Neutrophil (primary cell): ENCODE measurements around the gene CCNQ.

Source experiments
- H3K27ac ChIP-seq: fragments of 200-600 bp; sonication (generic); 2 replicates; pipeline ENCODE4 v1.5.1; 2016; ENCODE audit warnings: mild to moderate bottlenecking, moderate library complexity
- H3K27me3 ChIP-seq: fragments of 200-600 bp; sonication (generic); 2 replicates; pipeline ENCODE4 v1.6.0; 2016; ENCODE audit warnings: mild to moderate bottlenecking
- H3K36me3 ChIP-seq: fragments of 200-600 bp; sonication (generic); 2 replicates; pipeline ENCODE4 v1.5.1; 2017
- H3K4me1 ChIP-seq, 2 experiments: fragments of 200-600 bp in 1 of 2; sonication (generic) in 1 of 2; 1 replicate in 1 of 2; 2 replicates in 1 of 2; pipeline versions ENCODE4 v1.5.1 to v1.6.1; 2013 to 2016; ENCODE audit warnings: low read depth in 1 of 2, low read length in 1 of 2, mild to moderate bottlenecking in 1 of 2, moderate library complexity in 1 of 2; ENCODE audit not compliant: control insufficient read depth in 1 of 2, insufficient read depth in 1 of 2
- H3K4me3 ChIP-seq, 2 experiments: fragments of 200-600 bp in 1 of 2; sonication (generic) in 1 of 2; 1 replicate in 1 of 2; 2 replicates in 1 of 2; pipeline ENCODE4 v1.5.1; 2013 to 2016; ENCODE audit warnings: low read depth in 1 of 2, low read length in 1 of 2, mild to moderate bottlenecking in 1 of 2, moderate library complexity in 1 of 2
- H3K9me3 ChIP-seq: fragments of 200-600 bp; sonication (generic); 2 replicates; pipeline ENCODE4 v1.5.1; 2016
- TF ChIP-seq, protein P1 (sequence below): fragments of 200-600 bp; sonication (generic); IDR thresholded peaks from 2 replicates; pipeline ENCODE4 v1.5.1; 2016; ENCODE audit warnings: antibody characterized with exemption

Gene CCNQ

GRCh38 chrX:153644356-153645125, 45.6 kb upstream of the CCNQ start:
- Histone ChIP-seq H3K4me3 (no peak overlapping the region), H3K36me3 (no peaks in the 10 kb centered on the region), H3K4me1 (peaks cover 0 to 3% of the 10 kb centered on the region in 2 experiments), H3K9me3 (no peaks in the 10 kb centered on the region), H3K27me3 (peaks cover 99% of the 10 kb centered on the region), H3K27ac (no peak overlapping the region)
- TF ChIP-seq, protein P1, sequence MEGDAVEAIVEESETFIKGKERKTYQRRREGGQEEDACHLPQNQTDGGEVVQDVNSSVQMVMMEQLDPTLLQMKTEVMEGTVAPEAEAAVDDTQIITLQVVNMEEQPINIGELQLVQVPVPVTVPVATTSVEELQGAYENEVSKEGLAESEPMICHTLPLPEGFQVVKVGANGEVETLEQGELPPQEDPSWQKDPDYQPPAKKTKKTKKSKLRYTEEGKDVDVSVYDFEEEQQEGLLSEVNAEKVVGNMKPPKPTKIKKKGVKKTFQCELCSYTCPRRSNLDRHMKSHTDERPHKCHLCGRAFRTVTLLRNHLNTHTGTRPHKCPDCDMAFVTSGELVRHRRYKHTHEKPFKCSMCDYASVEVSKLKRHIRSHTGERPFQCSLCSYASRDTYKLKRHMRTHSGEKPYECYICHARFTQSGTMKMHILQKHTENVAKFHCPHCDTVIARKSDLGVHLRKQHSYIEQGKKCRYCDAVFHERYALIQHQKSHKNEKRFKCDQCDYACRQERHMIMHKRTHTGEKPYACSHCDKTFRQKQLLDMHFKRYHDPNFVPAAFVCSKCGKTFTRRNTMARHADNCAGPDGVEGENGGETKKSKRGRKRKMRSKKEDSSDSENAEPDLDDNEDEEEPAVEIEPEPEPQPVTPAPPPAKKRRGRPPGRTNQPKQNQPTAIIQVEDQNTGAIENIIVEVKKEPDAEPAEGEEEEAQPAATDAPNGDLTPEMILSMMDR = no peak

DNA sequence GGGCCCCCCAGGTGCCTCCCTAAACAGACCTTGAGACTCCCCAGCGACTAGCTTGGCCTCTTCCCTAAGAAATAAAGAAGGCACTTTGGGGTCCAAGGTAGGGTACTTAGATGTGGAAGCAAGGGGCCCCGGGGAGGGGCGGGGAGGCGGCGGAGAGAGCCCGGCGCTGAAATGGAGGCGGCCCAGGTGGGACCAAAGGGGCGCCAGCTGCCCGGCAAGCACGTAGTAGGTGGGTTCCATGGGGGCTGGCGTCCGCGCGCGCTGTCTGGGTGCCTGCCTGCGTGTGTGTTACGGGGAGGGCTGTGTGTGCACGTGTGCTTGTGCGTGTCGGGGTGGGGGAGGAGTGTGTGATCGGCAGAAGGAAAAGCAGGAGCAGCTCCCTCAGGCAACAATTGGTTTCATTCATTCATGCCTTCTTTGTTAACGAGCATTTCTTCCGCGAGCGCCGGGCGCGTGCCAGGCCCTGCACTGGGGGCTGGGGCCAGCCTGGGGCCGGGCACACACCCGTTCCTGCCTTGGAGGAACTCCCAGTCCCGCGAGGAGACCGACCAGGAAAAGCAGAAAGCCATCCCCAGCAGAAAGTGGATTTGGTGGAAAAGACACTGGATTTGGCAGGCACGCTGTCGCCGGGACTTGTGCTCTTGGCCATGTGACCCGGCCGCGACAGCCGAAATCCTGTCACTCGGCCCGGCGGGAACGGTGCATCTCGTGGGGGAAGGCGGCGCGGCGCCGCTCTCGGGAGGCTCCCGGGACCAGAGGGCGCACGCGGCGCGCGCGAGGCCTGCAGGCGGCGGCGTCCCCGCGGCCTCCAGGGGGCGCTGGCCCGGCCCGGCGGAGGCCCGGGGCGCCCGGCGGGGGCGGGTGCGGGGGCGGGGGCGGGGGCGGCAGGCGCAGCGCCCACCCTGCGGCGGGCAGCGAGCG, 44.8 kb upstream of the CCNQ start:
- Histone ChIP-seq H3K9me3 (no peaks in the 10 kb centered on the region), H3K4me1 (peaks cover 0 to 3% of the 10 kb centered on the region in 2 experiments), H3K27ac (no peak overlapping the region), H3K27me3 (peaks cover 92% of the 10 kb centered on the region), H3K4me3 (no peak overlapping the region), H3K36me3 (no peaks in the 10 kb centered on the region)
- TF ChIP-seq, protein P1 = no peak

DNA sequence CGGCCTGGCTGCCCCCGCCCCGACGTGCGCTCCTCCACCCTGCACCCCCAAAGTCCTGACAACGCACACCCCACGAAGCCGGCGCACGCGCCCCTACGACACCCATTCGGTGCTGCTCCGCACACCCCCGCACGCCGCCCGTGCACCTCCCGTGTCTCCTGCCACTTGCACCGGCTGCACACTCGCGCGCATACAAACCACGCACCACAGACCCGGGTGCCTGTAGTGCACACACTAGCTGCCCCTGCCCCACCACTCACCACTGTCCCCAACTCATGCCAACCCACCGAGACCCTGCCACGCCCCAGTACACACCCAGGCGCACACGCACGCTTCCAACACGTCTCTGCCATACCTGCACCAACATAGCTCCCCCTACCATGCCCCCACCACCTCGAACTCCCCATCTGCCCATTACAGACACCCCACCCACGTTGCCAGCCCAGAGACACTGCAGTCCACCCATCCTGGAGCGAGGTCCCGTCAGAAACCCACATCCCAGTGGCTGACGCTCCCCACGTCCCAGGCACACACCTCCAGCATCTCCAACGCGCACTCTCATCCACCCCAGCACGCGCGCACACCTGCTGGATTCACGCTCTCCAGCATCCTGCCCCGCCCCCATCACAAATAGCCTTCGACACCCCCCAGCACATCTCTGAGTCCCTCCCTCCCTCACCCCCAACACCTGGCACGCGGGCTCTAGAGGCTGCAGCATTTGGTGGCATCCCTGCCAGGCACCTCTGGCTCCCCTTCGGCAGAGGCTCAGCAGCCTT, 43.9 kb upstream of the CCNQ start:
- Histone ChIP-seq H3K4me3 (no peak overlapping the region), H3K4me1 (peaks cover 0 to 3% of the 10 kb centered on the region in 2 experiments), H3K9me3 (no peaks in the 10 kb centered on the region), H3K27me3 (peaks cover 83% of the 10 kb centered on the region), H3K27ac (no peak overlapping the region), H3K36me3 (no peaks in the 10 kb centered on the region)
- TF ChIP-seq, protein P1 = no peak

DNA sequence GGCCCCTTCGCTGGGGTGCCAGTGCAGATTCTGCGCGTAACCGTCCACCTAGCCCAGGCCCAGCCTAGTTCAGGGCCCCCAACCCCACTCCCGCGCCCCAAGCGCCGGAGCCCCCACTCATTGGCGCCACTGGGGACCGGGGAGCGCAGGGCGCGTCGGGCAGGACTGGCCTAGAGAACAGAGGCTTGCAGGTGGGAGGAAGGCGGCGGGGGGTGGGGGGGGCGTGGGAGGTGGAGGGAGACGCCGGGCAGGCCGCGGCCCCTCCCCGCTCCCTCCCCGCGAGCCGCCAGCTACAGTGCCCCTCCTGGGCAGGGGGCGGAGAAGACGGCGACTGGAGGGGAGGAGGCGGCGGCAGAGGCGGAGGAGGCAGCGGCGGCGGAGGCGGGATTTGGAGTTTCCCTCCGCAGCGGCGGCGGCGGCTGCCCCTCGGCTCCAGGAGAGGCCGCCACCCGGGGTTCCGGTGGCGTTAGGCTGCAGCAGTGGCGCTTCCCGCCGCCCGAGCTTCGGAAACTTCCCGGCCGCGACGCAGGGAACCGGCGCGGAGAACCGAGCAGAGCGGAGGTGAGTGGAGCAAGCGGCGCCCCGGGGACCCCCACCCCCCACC, 43.2 kb upstream of the CCNQ start:
- H3K27ac ChIP-seq = no peak overlapping the region
- H3K9me3 ChIP-seq = no peaks in the 10 kb centered on the region
- peaks cover 76% of the 10 kb centered on the region for H3K27me3 ChIP-seq
- peaks cover 0 to 2% of the 10 kb centered on the region in 2 experiments for H3K4me1 ChIP-seq
- TF ChIP-seq, protein P1 = no peak
- H3K4me3 ChIP-seq = no peak overlapping the region
- no peaks in the 10 kb centered on the region for H3K36me3 ChIP-seq

DNA sequence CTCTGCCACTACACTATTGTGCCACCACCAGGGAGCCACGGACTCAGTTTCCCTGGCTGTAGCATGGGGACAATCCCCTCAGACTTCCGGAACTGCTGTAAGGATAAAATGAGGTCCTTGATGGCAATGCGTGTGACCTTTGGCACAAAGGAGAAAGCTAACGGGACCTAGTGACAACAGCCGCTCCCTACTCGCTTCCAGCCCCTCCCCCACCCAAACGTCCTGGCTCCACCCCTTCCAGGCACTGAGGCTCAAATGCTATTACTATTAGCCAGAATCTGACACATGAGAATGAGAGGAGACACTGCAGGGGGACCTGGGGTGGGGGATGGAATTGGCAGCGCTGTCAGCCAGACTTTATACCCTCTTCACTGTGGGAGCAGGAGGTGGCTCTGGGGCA, 42.7 kb upstream of the CCNQ start:
- Histone ChIP-seq H3K36me3 (no peaks in the 10 kb centered on the region), H3K27me3 (peaks cover 71% of the 10 kb centered on the region), H3K4me1 (no peaks in the 10 kb centered on the region), H3K9me3 (no peaks in the 10 kb centered on the region), H3K4me3 (no peak overlapping the region), H3K27ac (no peak overlapping the region)
- TF ChIP-seq, protein P1 = no peak
